Breast epithelium (tissue), 3 donors: ENCODE data around the gene CIAPIN1.

Experiments
- POLR2A ChIP-seq: fragments of 450-650 bp; IDR thresholded peaks from one replicate; pipeline ENCODE4 v1.6.1; 2016; ENCODE audit warnings: antibody characterized with exemption, mild to moderate bottlenecking, moderate library complexity
- TF ChIP-seq, protein P1 (sequence below), 3 donors: fragments of 450-650 bp; IDR thresholded peaks; one replicate each; pipeline ENCODE4 v1.5.1; 2016 to 2017; ENCODE audit warnings: antibody characterized with exemption in 3 of 3, mild to moderate bottlenecking in 3 of 3, moderate library complexity in 3 of 3

DNA sequence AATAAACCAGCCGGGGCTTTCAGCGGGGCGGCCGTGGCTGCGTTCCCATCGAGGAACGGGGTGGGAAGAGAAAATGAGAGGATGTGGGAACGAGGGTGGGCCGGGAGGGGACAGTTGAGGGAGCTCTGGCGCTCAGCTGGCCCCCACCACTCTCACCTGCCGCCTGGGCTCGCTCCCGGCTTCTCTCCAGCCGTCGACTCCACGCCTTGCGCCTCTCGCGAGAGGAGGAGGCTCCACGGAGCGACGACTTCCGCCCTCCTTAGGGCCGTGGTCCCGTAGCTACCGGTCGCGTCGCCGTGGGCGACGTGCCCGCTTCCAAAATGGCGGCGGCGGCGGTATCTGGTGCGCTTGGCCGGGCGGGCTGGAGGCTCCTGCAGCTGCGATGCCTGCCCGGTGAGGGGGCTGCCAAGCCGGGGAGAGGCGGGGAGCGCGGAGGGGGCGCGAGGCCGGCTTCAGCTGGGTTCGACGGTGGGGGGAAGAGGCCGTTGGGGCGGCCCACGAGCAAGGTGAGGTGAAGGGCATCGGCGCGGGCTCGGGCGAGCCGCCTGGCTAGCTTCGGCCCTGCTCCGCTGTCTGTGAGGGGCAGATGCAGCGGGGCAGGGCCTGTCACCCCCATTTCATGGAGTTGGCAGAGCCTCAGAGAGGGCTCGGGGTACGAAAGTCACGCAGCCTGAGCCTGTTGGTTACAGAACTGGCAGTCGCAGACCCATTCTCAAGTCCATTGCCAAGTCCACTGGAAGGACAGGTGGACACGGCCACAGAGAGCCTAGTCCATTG, at the start of gene CIAPIN1, which contains the start of gene COQ9:
- TF ChIP-seq, protein P1, sequence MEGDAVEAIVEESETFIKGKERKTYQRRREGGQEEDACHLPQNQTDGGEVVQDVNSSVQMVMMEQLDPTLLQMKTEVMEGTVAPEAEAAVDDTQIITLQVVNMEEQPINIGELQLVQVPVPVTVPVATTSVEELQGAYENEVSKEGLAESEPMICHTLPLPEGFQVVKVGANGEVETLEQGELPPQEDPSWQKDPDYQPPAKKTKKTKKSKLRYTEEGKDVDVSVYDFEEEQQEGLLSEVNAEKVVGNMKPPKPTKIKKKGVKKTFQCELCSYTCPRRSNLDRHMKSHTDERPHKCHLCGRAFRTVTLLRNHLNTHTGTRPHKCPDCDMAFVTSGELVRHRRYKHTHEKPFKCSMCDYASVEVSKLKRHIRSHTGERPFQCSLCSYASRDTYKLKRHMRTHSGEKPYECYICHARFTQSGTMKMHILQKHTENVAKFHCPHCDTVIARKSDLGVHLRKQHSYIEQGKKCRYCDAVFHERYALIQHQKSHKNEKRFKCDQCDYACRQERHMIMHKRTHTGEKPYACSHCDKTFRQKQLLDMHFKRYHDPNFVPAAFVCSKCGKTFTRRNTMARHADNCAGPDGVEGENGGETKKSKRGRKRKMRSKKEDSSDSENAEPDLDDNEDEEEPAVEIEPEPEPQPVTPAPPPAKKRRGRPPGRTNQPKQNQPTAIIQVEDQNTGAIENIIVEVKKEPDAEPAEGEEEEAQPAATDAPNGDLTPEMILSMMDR (IDR thresholded peaks at IDR 0.05): no peak
- peak; percentile 86 for TF ChIP-seq POLR2A
